Kidney tubule cell (primary cell): ENCODE data around the gene MYO1C.
"Not testable (repeated sequence)": the region's sequence is repeated elsewhere in the genome, so short reads cannot be mapped to it uniquely, and the experiment has no call there.

Experiments used
- DNase-seq: peaks from one replicate; pipeline ENCODE4 v3.0.0-alpha.2; 2018; ENCODE audit warnings: low spot score

The MYO1C gene

DNA sequence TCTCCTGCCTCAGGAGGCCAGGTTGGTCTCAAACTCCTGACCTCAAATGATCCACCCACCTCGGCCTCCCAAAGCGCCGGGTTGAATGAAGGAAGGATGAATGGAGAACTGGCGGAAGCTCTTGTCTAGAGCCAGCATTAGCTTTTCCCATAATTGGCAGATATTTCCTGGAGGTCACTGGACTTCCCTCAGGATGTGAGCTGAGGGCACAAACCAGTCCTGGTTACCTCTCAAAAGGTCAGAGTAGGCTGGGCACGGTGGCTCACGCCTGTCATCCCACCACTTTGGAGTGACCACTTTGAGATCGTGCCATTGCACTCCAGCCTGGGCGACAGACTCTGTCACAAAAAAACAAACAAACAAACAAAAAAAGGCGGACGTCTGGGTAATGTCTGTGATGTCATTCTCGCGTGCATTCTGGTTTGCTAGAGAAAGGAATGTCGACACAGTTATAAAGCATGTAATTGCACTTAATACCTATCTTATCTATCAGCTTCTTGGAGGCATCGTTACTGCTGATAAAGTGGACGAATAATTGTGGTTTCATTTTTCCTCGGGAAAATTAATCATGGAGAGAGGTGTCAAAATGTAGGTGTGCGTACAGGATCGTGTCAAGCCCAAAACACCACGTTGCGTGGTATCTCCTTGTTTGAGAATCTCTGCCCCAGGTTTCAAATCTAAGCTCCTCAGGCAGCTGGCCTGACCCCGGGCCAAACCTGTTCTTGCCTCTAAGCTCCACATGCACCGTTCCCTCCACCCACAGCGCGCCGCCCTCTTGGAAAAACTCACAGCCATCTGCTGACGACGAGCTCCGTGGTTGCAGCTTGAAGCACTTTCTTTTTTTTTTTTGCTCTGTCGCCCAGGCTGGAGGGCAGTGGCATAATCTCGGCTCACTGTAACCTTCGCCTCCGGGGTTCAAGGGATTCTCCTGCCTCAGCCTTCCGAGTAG, 30.0 kb downstream of the MYO1C start:
- DNase-seq = no peak

DNA sequence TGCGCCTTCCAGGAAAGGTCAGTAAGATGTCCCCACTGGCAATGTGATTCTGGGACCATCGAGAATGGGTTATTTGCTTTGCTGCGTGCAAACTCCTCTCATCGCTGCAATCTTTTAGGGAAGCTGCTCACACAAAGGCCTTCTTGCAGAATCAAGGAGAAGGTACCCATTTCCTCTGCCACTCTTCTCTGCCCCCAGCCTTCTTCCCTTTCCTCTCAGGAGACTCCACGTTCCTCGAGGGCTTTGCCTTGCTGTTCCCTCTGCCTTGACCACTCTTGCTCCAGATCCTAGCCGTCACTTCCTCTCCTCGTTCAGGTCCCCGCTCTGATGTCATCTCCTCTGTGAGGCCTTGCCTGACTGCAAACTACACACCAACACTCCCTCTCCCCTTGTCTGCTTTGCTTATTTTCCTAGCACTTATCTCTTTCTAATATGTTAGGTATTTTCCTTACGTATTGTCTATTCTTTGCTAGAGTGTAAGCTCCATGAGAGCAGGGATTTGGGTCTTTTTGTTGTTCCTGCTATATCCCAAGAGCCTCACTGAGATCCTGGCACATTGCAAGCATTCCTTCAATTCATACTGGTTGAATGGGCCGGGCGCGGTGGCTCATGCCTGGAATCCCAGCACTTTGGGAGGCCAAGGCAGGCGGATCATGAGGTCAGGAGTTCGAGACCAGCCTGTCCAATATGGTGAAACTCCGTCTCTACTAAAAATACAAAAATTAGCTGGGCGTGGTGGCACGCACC, 31.1 kb downstream of the MYO1C start:
- DNase-seq = peak; percentile 17

GRCh38 chr17:1460233-1460632, 32.3 kb downstream of the MYO1C start:
- DNase-seq = peak; percentile 89

DNA sequence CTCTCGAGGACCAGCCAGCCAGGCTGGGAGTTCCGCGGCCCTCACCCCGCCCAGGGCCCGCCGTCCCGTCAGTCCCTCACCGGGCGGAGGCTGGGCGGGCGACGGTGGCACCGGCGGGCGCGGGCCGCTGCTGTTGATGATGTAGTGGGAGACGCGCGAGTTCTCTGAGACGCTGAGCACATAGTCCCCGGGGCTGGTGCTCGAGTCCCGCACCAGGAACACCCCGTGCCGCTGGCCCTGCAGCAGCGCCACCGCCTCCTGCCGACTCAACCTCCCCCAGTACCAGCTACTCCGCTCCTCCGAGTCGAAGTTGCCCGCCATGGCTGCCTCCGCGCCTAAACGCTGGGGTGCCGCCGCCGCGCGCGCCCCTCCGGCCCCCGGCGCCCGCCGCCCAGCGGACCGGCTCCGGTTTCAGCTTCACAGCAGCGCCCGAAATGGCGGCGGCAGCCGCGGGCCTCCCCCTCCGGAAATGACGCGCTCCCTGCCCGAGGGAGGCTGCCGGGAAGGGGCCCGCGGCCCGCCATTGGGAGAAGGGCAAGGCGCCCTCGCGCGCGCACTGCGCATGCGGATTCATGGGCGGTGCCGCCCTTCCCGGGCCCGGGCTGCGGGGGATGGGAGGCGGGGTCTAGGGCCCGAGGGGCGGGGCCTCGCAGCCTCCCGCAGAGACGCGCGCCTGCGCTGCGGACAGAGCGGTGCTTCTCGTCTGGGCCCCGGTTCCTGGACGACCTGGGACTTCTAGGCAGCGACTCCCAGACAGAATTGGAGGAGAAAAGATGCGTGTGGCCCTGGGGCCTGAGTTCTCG, 36.5 kb downstream of the MYO1C start, which contains the start of gene CRK:
Gene CRK (minus strand): TSS at position 436 of the 803 bp plus-strand sequence. CDS start 115 bp downstream, at position 321.
- DNase-seq = peak; percentile 97

DNA sequence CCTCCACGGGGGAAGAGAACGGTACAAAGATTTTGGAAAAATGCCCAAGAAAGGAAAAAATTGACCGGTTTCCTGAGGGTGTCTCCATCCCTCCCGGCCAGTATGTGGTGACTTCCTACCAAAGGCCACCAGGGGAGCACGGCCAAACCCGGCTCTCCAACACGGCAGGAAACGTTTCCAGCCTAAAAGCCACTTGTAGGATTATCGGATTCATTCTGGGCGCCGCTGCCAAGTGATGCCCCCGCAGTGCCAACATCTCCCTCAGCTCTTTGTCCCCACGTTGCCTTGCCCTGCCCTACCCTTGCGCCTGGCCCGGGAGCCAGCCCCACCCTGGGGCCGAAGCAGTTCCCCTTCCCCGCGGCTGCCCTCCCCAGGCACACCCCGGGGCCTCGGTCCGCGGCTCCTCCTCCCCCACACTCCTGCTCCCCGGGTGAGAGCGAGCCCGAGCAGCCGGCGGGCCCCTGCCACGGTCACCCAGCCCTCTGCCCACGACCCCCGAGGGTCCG, 37.1 kb downstream of the MYO1C start:
- DNase-seq = peak; percentile 81

DNA sequence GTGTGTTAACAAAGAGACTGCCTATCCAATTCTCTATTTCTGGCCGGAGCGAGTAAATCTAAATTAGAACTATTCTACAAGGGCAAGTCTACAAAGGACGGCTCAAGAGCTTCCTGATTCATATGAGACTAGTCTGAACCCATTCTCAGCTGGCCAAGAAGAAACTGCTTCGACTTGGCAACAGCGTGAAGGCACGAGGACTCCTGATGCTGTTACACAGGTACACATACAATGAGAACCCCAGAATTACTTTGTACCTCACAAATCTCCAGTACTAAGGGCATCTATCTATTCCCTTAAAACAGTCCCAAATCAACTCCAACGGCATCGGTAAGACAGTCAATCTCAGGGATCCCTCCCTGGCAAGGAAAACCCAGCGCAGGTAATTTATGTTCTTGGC, 37.9 kb downstream of the MYO1C start:
- no peak for DNase-seq

- not testable (repeated sequence) for DNase-seq
These were observed 38.8 kb downstream of the MYO1C start for GRCh38 chr17:1453694-1454093.

DNA sequence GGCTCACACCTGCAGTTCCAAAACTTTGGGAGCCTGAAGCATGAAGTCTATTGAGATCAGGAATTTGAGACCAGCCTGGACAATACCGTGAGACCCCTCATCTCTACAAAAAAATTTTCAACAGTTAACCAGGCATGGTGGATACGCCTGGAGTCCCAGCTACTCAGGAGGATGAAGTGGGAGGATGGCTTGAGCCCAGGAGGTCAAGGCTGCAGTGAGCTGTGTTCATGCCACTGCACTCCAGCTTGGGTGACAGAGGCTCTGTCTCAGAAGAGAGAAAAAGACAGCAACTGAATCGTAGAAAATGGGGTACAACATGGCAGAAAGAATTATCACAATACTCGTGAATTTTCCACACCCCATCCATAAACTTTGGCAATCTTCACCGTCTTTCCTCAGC, 39.6 kb downstream of the MYO1C start:
- no peak for DNase-seq

DNA sequence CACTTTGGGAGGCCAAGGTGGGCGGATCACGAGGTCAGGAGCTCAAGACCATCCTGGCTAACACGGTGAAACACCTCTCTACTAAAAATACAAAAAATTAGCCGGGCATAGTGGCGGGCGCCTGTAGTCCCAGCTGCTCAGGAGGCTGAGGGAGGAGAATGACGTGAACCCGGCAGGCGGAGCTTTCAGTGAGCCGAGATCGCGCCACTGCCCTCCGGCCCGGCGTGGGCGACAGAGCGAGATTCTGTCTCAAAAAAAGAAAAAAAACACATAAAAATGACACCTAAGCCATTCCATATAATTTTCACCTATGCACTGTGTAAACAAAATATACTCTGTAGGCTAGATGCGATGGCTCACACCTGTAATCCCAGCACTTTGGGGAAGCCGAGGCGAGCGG, 42.2 kb downstream of the MYO1C start:
- not testable (repeated sequence) for DNase-seq

GRCh38 chr17:1449412-1449967, 43.0 kb downstream of the MYO1C start:
- DNase-seq = no peak

- DNase-seq = no peak
These were observed 45.4 kb downstream of the MYO1C start for GRCh38 chr17:1447052-1447451.

GRCh38 chr17:1446201-1446600, 46.3 kb downstream of the MYO1C start:
- DNase-seq = no peak

- not testable (repeated sequence) for DNase-seq
These were observed 46.8 kb downstream of the MYO1C start for GRCh38 chr17:1445695-1446094.

DNA sequence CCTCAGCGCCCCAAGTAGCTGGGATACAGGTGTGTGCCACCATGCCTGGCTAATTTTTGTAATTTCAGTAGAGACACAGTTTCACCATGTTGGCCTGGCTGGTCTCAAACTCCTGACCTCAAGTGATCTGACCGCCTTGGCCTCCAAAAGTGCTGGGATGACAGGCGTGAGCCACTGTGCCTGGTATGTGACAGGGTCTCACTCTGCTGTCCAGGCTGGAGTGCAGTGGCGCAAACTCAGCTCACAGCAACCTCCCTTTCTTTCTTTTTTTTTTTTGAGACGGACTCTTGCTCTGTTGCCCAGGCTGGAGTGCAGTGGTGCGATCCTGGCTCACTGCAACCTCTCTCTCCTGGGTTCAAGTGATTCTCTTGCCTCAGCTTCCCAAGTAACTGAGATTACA, 49.8 kb downstream of the MYO1C start:
- not testable (repeated sequence) for DNase-seq

- no peak for DNase-seq
These were observed 50.3 kb downstream of the MYO1C start for GRCh38 chr17:1442187-1442586.

GRCh38 chr17:1440921-1441320, 51.6 kb downstream of the MYO1C start:
- DNase-seq = no peak

GRCh38 chr17:1438593-1439083, 53.8 kb downstream of the MYO1C start:
- DNase-seq = peak; percentile 44

- no peak for DNase-seq
These were observed 57.2 kb downstream of the MYO1C start for GRCh38 chr17:1435326-1435725.

GRCh38 chr17:1434150-1434549, 58.3 kb downstream of the MYO1C start:
- DNase-seq = no peak

- DNase-seq = no peak
These were observed 60.8 kb downstream of the MYO1C start for GRCh38 chr17:1431631-1432104.

GRCh38 chr17:1423456-1424135, 68.9 kb downstream of the MYO1C start:
- peak; percentile 24 for DNase-seq
